Right lobe of liver (tissue), 4 donors: ENCODE results near the gene SMOC1.

Experiments used
- POLR2A ChIP-seq: fragments of 450-650 bp; IDR thresholded peaks from one replicate; pipeline ENCODE4 v1.6.1; 2017; ENCODE audit warnings: antibody characterized with exemption, mild to moderate bottlenecking
- TF ChIP-seq, protein P1 (sequence below), 4 donors: fragments of 200-600 bp in 3 of 4; fragments of 450-650 bp in 1 of 4; IDR thresholded peaks; one replicate each; pipeline versions ENCODE4 v1.5.1 to v1.8.0; 2016 to 2022; ENCODE audit warnings: antibody characterized with exemption in 4 of 4, mild to moderate bottlenecking in 2 of 4
- donor health status: DM: no; HTN: no; CAD: no.
- donor health status: DM: no; HTN: no; CAD: no.
- donor health status: DM: no; HTN: yes; CAD: no.

DNA sequence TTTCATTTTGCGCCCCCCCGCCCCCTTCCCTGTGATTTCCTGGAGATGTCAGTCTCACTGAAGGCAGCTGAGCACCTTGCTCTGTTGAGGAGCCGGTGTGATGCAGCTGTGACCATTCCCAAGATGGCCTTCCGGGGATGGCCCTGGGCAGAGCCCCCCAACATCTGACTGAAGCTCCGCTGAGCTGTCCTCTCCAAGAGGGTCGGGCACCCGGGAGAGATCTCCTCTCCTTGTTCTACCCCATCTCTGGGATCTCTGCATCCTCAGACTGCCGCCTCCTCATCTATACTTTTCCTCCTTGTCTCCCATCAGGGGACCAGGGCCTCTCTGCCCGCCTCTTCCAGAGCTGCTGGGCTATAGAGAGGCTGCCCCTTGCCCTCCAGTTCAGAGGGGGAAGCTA, 965 bp upstream of the SMOC1 start:
- TF ChIP-seq, protein P1, sequence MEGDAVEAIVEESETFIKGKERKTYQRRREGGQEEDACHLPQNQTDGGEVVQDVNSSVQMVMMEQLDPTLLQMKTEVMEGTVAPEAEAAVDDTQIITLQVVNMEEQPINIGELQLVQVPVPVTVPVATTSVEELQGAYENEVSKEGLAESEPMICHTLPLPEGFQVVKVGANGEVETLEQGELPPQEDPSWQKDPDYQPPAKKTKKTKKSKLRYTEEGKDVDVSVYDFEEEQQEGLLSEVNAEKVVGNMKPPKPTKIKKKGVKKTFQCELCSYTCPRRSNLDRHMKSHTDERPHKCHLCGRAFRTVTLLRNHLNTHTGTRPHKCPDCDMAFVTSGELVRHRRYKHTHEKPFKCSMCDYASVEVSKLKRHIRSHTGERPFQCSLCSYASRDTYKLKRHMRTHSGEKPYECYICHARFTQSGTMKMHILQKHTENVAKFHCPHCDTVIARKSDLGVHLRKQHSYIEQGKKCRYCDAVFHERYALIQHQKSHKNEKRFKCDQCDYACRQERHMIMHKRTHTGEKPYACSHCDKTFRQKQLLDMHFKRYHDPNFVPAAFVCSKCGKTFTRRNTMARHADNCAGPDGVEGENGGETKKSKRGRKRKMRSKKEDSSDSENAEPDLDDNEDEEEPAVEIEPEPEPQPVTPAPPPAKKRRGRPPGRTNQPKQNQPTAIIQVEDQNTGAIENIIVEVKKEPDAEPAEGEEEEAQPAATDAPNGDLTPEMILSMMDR (IDR thresholded peaks at IDR 0.05), result no peak
- no peak for TF ChIP-seq POLR2A
